ENCODE results near the gene PRAMEF1.
A peak's percentile ranks its signal among the peaks of the same experiment; 100 is the strongest.
"Not testable (repeated sequence)": the region's sequence is repeated elsewhere in the genome, so short reads cannot be mapped to it uniquely, and the experiment has no call there.

PRAMEF1 gene

GRCh38 chr1:12776801-12777557 is 14.2 kb upstream of the PRAMEF1 start:
- DNase-seq: no peak

GRCh38 chr1:12778061-12778460 is 13.1 kb upstream of the PRAMEF1 start:
- DNase-seq: no peak

- no peak for DNase-seq
Observed at GRCh38 chr1:12778907-12779306, 12.3 kb upstream of the PRAMEF1 start.

- DNase-seq: not testable (repeated sequence)
Observed at GRCh38 chr1:12781488-12781887, 9.7 kb upstream of the PRAMEF1 start.

GRCh38 chr1:12783783-12784182 is 7.4 kb upstream of the PRAMEF1 start:
- DNase-seq: peak; percentile 6

GRCh38 chr1:12784729-12785128 is 6.5 kb upstream of the PRAMEF1 start:
- DNase-seq: not testable (repeated sequence)

- DNase-seq: no peak
Observed at GRCh38 chr1:12798911-12799310, 7.7 kb downstream of the PRAMEF1 start.

GRCh38 chr1:12799730-12800129 is 8.5 kb downstream of the PRAMEF1 start:
- no peak for DNase-seq

GRCh38 chr1:12809933-12810332 is 18.7 kb downstream of the PRAMEF1 start:
- DNase-seq: no peak

- no peak for DNase-seq
Observed at GRCh38 chr1:12810691-12811408, 19.7 kb downstream of the PRAMEF1 start.

GRCh38 chr1:12811409-12811784 is 20.2 kb downstream of the PRAMEF1 start:
- no peak for DNase-seq

GRCh38 chr1:12819061-12819460 is 27.9 kb downstream of the PRAMEF1 start:
- DNase-seq: not testable (repeated sequence)

GRCh38 chr1:12831310-12831709 is 40.1 kb downstream of the PRAMEF1 start, which contains the start of gene PRAMEF11:
Gene PRAMEF11, minus strand, starts transcription at chr1:12831410. Its CDS starts 2,621 bp downstream, at chr1:12828789.
- DNase-seq: not testable (repeated sequence)

GRCh38 chr1:12833251-12833650 is 42.1 kb downstream of the PRAMEF1 start:
- DNase-seq: not testable (repeated sequence)
